Measurements from ENCODE around the gene PHLPP1.

- TF ChIP-seq, protein P1, sequence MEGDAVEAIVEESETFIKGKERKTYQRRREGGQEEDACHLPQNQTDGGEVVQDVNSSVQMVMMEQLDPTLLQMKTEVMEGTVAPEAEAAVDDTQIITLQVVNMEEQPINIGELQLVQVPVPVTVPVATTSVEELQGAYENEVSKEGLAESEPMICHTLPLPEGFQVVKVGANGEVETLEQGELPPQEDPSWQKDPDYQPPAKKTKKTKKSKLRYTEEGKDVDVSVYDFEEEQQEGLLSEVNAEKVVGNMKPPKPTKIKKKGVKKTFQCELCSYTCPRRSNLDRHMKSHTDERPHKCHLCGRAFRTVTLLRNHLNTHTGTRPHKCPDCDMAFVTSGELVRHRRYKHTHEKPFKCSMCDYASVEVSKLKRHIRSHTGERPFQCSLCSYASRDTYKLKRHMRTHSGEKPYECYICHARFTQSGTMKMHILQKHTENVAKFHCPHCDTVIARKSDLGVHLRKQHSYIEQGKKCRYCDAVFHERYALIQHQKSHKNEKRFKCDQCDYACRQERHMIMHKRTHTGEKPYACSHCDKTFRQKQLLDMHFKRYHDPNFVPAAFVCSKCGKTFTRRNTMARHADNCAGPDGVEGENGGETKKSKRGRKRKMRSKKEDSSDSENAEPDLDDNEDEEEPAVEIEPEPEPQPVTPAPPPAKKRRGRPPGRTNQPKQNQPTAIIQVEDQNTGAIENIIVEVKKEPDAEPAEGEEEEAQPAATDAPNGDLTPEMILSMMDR (IDR thresholded peaks at IDR 0.05): no peak
- no peak for TF ChIP-seq POLR2A (IDR thresholded peaks at IDR 0.05)
Observed at GRCh38 chr18:62942578-62942977, 227.2 kb downstream of the PHLPP1 start.
